Activated T-cell treated with anti-CD3 and anti-CD28 coated beads, Interleukin-2, amount 50 U/mL, for 72 hours (primary cell): Measurements from ENCODE around the gene RAET1E. TPM values are rescaled to one million over a fixed set of nuclear protein-coding genes. Genes with fewer than 3 reads are reported as not detected.
"Not testable (repeated sequence)": the region's sequence is repeated elsewhere in the genome, so short reads cannot be mapped to it uniquely, and the experiment has no call there.

ENCODE experiments used
- ATAC-seq, 2 donors: fragments of 150-1000 bp; cut with Tn5 transposase; replicated peaks in 1 of 2; 2 replicates each; pipeline ENCODE4 v1.10.0; 2021; ENCODE audit warnings: moderate library complexity in 2 of 2, mild to moderate bottlenecking in 1 of 2
- DNase-seq, 2 donors: peaks; one replicate each; pipeline ENCODE4 v3.0.0; 2021 to 2022; ENCODE audit warnings: mixed read lengths in 1 of 2
- H3K27ac Mint-ChIP-seq: one replicate; pipeline ENCODE4 v1.8.0; 2022; ENCODE audit warnings: mild to moderate bottlenecking, moderate library complexity, mixed read lengths
- H3K27me3 Mint-ChIP-seq: one replicate; pipeline ENCODE4 v1.8.0; 2022; ENCODE audit warnings: low read depth, mixed read lengths
- H3K36me3 Mint-ChIP-seq, 2 donors: one replicate each; pipeline ENCODE4 v1.8.0; 2022; ENCODE audit warnings: mixed read lengths in 2 of 2, mild to moderate bottlenecking in 1 of 2; ENCODE audit not compliant: insufficient read depth in 2 of 2
- H3K4me1 Mint-ChIP-seq: one replicate; pipeline ENCODE4 v1.8.0; 2022; ENCODE audit warnings: low read depth, mixed read lengths
- H3K4me3 Mint-ChIP-seq, 2 donors: one replicate each; pipeline ENCODE4 v1.8.0; 2022; ENCODE audit warnings: mild to moderate bottlenecking in 2 of 2, mixed read lengths in 2 of 2, moderate library complexity in 2 of 2
- H3K9me3 Mint-ChIP-seq, 2 donors: one replicate each; pipeline ENCODE4 v1.8.0; 2022; ENCODE audit warnings: mixed read lengths in 2 of 2
- total RNA-seq, 2 donors: library from RNA; stranded (reverse); gene quantifications; one replicate each; pipeline ENCODE4 v1.2.3, GENCODE V29; 2022

The RAET1E gene
- total RNA-seq, 2 donors from 2014 or later: not detected

GRCh38 chr6:149924206-149924932 is 26.5 kb upstream of the RAET1E start:
- ATAC-seq: no peak

GRCh38 chr6:149923327-149923986 is 25.5 kb upstream of the RAET1E start:
- no peak for DNase-seq
- ATAC-seq: peak; percentile 30 to 34
- no peak overlapping the region for H3K27ac Mint-ChIP-seq
- H3K27me3 Mint-ChIP-seq: peaks cover 91% of the 10 kb centered on the region
- no peaks in the 10 kb centered on the region for H3K36me3 Mint-ChIP-seq
- no peaks in the 10 kb centered on the region for H3K9me3 Mint-ChIP-seq
- H3K4me1 Mint-ChIP-seq: peaks cover 34% of the 10 kb centered on the region
- H3K4me3 Mint-ChIP-seq: peak overlapping the region; percentile 86 to 88

More at GRCh38 chr6:149924206-149924932, 26.5 kb upstream of the RAET1E start:
- Mint-ChIP-seq H3K27me3 (peaks cover 95% of the 10 kb centered on the region), H3K4me1 (peaks cover 34% of the 10 kb centered on the region), H3K4me3 (peak overlapping the region; percentile 86 to 88), H3K9me3 (no peaks in the 10 kb centered on the region), H3K27ac (no peak overlapping the region), H3K36me3 (no peaks in the 10 kb centered on the region)
- DNase-seq: no peak

DNA sequence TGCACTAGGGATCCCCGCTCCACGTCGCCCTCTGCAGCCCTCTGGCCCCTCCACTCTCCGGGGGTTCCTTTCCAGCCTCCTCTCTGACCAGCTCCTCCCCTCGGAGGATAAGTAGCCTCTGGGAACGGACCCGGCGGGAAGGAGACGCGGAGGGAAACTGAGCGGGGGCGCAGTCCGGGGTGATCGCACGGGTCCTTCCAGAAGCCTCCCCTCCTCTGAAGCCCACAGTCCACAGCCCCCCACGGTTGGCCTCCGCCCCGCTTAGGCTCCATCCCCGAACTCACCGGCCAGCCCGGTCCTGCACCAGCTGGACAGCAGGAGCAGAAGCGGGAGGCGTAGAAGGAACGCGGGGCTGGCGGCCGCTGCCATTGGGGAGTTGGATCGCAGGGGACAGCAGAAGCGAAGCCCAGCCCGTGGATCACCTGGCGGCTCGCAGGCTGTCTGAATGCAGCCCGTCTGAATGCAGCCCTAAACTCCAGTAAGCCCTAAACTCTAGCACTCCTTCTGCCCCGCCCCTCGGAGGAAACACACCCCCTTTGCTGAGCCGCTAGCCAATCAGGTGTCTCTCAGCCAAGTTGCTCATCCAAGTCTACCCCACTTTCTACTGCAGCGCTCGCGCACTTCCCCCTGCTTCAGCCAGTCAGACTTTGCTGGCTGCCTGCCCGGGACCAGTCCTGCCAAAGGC is 24.9 kb upstream of the RAET1E start, which contains the start of gene RAET1G:
TSS of gene RAET1G (minus strand) at position 480 of the 685 bp plus-strand sequence. CDS start at position 369, 111 bp downstream.
- H3K4me1 Mint-ChIP-seq: peaks cover 34% of the 10 kb centered on the region
- DNase-seq: peak; percentile 84 to 91
- peak within 1 kb of the TSS; percentile 86 to 88 for H3K4me3 Mint-ChIP-seq
- peaks cover 89% of the 10 kb centered on the region for H3K27me3 Mint-ChIP-seq
- H3K9me3 Mint-ChIP-seq: no peaks in the 10 kb centered on the region
- H3K27ac Mint-ChIP-seq: no peak within 1 kb of the TSS
- ATAC-seq: peak; percentile 95
- H3K36me3 Mint-ChIP-seq: no peaks in the 10 kb centered on the region

DNA sequence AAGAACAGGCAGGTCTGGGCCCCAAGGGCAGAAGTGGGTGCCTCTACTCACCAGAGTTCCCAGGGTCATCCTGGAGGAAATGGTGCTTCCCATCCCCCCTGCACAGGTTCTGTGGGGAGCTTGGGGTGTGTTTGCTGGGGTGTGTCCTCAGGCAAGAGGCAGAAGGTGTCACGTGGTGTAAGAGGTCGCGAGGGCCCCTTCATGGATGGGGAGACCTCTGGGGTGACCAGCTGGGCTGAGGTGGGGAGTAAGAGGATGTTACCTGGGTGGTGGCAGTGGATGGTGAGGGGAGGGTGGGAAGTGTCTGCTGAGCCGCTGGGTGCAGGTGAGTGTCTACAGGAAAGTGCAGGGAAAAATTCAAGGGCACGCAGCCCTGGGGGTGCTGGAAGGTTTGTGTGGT is 24.2 kb upstream of the RAET1E start:
- DNase-seq, ATAC-seq, H3K27ac Mint-ChIP-seq, H3K9me3 Mint-ChIP-seq, H3K36me3 Mint-ChIP-seq: not testable (repeated sequence)
- peaks cover 34% of the 10 kb centered on the region for H3K4me1 Mint-ChIP-seq
- peaks cover 82% of the 10 kb centered on the region for H3K27me3 Mint-ChIP-seq
- peak overlapping the region; percentile 69 to 86 for H3K4me3 Mint-ChIP-seq

DNA sequence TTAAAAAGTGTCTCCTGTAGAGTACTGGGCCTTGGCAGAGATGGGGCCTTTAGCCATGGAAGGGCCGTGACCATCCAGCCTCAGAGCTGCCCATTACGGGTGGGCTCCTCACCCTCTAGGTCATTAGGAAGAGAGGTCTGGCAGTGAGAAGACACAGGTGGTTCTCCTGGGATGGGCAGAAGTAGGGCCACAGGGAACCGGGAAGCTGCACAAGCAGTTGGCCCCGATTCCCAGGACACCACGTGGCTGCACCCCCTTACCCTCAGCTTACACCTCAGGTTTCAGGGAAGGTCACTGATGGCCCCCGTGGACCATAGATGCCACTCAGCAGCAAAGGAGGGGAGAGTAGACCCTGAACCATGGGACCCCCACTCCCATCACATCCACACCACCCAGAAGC is 23.4 kb upstream of the RAET1E start:
- ATAC-seq: no peak

DNA sequence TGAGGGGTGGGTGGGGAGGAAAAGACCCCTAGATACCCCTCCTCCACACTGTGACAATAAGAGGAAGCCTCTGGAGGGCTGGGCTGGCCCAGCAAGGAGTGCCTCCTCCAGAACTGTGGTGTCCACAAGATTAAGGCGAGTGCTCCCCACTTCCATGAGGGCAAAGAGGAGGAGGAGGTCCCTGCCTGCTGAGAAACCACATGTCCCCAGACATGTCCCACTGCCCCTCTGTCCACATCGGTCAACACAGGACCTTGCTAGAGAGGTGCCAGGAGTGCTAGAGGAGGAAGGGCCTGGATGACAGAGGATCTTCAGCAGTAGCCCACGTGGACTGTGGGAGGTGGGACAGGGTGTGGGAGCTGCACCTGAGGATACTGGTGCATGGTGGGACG is 21.9 kb upstream of the RAET1E start:
- no peak overlapping the region for H3K27ac Mint-ChIP-seq
- peaks cover 65% of the 10 kb centered on the region for H3K27me3 Mint-ChIP-seq
- H3K4me3 Mint-ChIP-seq: no peak overlapping the region

More for the DNA sequence above, 23.4 kb upstream of the RAET1E start:
- Mint-ChIP-seq H3K36me3 (no peaks in the 10 kb centered on the region), H3K4me3 (peak overlapping the region in 1 of 2 donors; percentile 31), H3K4me1 (peaks cover 33% of the 10 kb centered on the region), H3K27ac (no peak overlapping the region), H3K9me3 (no peaks in the 10 kb centered on the region), H3K27me3 (peaks cover 78% of the 10 kb centered on the region)
- DNase-seq: no peak

DNA sequence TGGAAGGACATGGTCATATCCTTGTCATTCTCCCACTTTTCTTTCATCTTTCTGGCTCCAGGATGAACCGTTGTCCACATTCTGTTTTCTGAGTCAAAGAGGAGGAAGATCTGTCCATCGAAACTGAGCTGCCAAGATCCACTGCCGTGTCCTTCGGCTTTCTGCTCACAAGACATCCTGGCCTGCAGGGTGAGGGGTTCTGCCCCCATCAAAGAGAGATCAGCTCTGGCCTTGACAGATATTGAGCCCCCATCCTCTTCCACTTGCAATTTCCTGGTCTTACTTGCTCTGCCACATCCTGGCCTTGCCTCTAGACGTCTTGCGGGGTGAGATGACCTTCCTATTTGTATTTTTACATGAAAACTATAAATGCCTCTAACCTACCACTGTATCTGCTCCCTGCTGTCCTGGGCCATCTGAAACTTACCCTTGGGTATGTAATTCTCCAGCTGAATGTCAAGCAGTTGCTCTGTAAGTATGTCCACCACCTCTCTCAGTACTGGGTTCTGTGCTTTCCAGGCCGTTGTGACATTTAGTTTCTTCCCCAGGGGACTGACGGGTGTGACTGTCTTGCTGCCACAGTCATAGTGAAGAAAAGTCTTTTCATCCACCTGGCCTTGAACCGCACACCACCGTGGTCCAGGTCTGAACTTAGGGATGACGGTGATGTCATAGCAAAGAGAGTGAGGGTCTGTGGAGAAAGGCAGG is 21.4 kb upstream of the RAET1E start:
- DNase-seq, H3K4me3 Mint-ChIP-seq, ATAC-seq, H3K36me3 Mint-ChIP-seq, H3K9me3 Mint-ChIP-seq, H3K27ac Mint-ChIP-seq: not testable (repeated sequence)
- peaks cover 24% of the 10 kb centered on the region for H3K4me1 Mint-ChIP-seq
- H3K27me3 Mint-ChIP-seq: peaks cover 61% of the 10 kb centered on the region

More for the DNA sequence above, 21.9 kb upstream of the RAET1E start:
- no peaks in the 10 kb centered on the region for H3K36me3 Mint-ChIP-seq
- no peak for DNase-seq
- no peak for ATAC-seq
- peaks cover 24% of the 10 kb centered on the region for H3K4me1 Mint-ChIP-seq
- no peaks in the 10 kb centered on the region for H3K9me3 Mint-ChIP-seq

DNA sequence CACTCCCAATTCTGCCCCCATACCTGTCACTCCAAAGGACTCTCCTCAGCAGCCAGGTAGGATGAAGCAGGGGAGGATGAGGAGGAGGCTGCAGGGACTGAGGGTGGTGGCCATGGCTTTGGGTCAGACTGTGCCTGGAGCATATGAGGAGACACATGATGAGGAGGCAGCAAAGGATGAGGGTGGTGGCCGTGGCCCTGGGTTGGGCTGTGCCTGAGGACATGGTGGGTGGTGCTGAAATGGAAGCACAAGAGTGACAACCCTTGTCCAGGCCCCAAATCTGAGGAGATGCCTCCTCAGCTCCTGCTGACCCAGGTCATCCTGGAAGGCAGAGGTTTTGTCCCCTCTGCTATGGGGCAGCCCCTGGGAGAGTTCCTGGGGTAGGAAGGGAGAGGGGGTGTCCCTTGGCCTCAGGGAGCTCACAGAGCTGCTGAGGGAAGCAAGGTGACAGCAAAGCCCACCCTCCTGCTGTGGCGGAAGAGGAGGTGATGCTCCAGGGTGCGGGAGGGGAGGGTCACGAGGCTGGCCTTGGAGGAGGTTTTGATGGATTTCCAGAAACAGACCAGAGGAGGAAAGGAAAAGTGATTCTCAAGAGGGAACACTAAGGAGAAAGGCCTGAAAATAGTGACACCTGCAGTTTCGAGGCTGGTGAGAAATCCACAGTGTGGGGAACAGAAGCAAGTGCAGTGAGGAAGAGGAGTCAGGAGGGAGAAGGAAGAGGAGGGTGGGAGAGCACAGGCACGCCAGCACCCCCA is 20.4 kb upstream of the RAET1E start:
- Mint-ChIP-seq H3K27me3 (peaks cover 61% of the 10 kb centered on the region), H3K9me3 (no peaks in the 10 kb centered on the region), H3K27ac (no peak overlapping the region), H3K4me1 (peaks cover 15% of the 10 kb centered on the region), H3K36me3 (no peaks in the 10 kb centered on the region), H3K4me3 (no peak overlapping the region)
- no peak for DNase-seq
- ATAC-seq: no peak

DNA sequence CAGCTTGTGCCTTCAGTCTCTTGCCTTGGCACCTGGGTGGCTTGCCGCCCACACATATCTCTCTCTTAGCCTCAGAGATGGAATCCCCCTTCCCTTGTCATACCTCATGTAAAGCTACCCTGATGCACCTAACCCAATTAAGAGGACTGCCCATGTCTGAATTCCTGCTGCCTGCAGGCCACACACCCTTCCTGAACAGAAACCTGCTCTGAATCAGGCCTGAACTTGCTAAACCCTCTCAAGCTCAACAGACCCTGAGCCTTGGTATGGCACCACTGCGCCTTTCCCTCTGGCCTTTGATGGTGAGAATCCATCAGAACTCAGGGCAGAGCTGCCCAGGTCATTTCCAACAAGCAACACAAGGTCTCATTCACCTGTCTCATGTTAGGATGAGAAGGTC is 19.8 kb upstream of the RAET1E start:
- no peak overlapping the region for H3K4me3 Mint-ChIP-seq
- peaks cover 9% of the 10 kb centered on the region for H3K4me1 Mint-ChIP-seq
- DNase-seq: no peak
- ATAC-seq: no peak
- no peaks in the 10 kb centered on the region for H3K9me3 Mint-ChIP-seq
- H3K36me3 Mint-ChIP-seq: no peaks in the 10 kb centered on the region
- no peak overlapping the region for H3K27ac Mint-ChIP-seq
- peaks cover 61% of the 10 kb centered on the region for H3K27me3 Mint-ChIP-seq

DNA sequence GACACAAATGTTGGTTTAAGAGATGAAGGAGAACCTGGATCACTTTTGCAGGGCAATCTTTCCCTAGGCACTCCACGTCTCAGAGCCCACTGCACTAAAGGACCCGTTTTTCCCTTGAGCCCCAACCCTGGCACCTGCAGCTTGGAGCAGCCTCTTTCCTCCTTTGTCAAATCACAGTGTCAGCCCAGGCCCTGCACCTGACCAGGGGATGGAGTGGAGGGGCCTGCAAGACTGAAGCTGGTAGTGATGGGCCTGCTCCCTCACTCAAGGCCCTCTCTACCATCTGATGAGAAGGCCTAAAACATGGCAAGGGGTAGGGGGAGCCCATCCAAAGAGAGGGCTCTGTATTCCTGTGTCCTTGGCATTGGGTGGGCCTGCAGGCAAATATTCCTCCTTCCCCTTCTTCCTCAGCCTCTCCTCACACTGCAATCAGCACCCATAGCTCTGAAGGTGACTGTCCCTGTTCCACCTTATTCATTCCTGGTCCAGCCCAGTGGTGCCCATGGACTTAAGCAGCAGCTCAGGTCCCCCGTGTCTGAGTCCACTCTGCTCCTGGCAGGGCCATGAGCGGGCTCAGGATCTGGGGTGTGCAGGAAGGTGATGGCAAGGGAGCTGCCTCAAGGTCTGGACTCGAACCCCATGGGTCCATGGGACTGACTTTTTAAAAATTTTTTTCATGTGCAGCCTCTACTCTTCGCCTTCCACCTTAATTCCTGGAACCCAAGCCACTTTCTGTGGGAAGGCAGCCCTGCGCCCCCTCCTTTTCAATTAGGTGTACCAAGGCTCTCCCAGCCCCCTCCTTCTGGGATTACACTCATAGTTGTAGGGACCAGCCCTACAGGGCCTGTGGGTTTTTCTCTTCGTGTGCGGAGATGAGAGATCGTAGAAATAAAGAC is 18.3 kb upstream of the RAET1E start:
- DNase-seq (no peak), ATAC-seq (no peak)
- no peaks in the 10 kb centered on the region for H3K9me3 Mint-ChIP-seq
- no peak overlapping the region for H3K27ac Mint-ChIP-seq
- peaks cover 51% of the 10 kb centered on the region for H3K27me3 Mint-ChIP-seq
- H3K4me3 Mint-ChIP-seq: no peak overlapping the region
- no peaks in the 10 kb centered on the region for H3K4me1 Mint-ChIP-seq
- no peaks in the 10 kb centered on the region for H3K36me3 Mint-ChIP-seq

DNA sequence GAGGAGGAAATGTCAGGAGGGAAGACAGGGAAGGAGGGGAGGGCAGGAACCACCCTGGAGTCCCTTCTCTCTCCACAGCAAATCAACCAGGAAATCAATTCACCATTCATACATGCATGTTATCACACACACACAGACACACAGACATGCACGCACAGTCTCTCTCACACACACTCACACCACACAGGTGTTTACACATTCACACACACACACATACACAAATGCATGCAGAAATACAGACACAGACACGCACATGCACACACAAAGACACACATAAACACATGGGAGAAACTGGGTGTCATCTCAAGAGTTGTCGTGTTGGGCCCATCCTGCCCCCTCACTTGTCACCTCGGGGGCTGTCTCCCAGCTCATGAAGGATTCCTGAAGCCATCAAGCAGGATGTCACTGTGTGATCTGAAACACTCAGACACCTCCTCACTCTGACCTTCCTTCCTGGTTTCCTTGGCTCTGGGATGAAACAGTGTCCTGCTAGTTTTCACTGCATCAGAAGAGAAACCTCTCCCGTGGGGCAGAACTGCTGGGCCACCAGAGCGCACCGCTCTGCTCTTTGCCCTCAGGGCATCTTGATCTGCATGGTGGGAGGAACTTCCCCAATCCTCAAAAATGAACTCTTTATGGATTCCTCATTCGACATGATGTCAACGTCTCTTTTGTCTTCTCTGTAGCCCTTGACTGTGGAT is 15.8 kb upstream of the RAET1E start:
- Mint-ChIP-seq H3K4me3 (no peak overlapping the region), H3K27me3 (peaks cover 29% of the 10 kb centered on the region), H3K27ac (no peak overlapping the region), H3K4me1 (no peaks in the 10 kb centered on the region), H3K9me3 (peaks cover 0 to 2% of the 10 kb centered on the region in 2 donors), H3K36me3 (peaks cover 1 to 3% of the 10 kb centered on the region in 2 donors)
- no peak for ATAC-seq
- DNase-seq: no peak
